Large intestine (tissue), 3 donors: Measurements from ENCODE around the gene SDK1. TPM values are rescaled to one million over a fixed set of nuclear protein-coding genes. Genes with fewer than 3 reads are reported as not detected.

Source experiments
- DNase-seq, 2 donors: peaks; one replicate each; pipeline versions ENCODE4 v3.0.0 to v3.0.0-alpha.2; 2013
- H3K27ac ChIP-seq: one replicate; pipeline ENCODE4 v1.5.1; 2013; ENCODE audit warnings: low read length
- H3K27me3 ChIP-seq: 2 replicates; pipeline ENCODE4 v1.6.1; 2013; ENCODE audit warnings: low read length; ENCODE audit not compliant: control insufficient read depth, insufficient read depth
- H3K36me3 ChIP-seq: 2 replicates; pipeline ENCODE4 v1.6.1; 2013; ENCODE audit warnings: low read length; ENCODE audit not compliant: control insufficient read depth, insufficient read depth
- H3K4me1 ChIP-seq: one replicate; pipeline ENCODE4 v1.6.1; 2013; ENCODE audit warnings: low read length; ENCODE audit not compliant: control insufficient read depth, insufficient read depth
- H3K4me3 ChIP-seq: one replicate; pipeline ENCODE4 v1.5.1; 2013; ENCODE audit warnings: low read length
- H3K9me3 ChIP-seq: one replicate; pipeline ENCODE4 v1.6.1; 2013; ENCODE audit warnings: mild to moderate bottlenecking, low read depth, low read length, moderate library complexity; ENCODE audit not compliant: control insufficient read depth
- WGBS: methylation state at CpG from one replicate; pipeline ENCODE4 v1.1.5; 2013; ENCODE audit warnings: low lambda C conversion rate; ENCODE audit not compliant: insufficient coverage; 5-methylcytosine and 5-hydroxymethylcytosine counted together
- polyA plus RNA-seq: library from polyadenylated mRNA; unstranded; fragments of 120-200 nt; gene quantifications from one replicate; pipeline ENCODE4 v1.2.1, GENCODE V29; 2013

Gene SDK1
- polyA plus RNA-seq, 1 donor: 6.4 TPM

GRCh38 chr7:3771906-3772305 is 470.9 kb downstream of the SDK1 start:
- no peak for DNase-seq
- no peak overlapping the region for H3K4me3 ChIP-seq
- no peak overlapping the region for H3K27ac ChIP-seq
- 88% methylated on average over 3 of the region's 3 CpGs for WGBS
- H3K4me1 ChIP-seq: no peaks in the 10 kb centered on the region
- H3K36me3 ChIP-seq: no peaks in the 10 kb centered on the region
- H3K27me3 ChIP-seq: no peaks in the 10 kb centered on the region
- H3K9me3 ChIP-seq: no peaks in the 10 kb centered on the region

DNA sequence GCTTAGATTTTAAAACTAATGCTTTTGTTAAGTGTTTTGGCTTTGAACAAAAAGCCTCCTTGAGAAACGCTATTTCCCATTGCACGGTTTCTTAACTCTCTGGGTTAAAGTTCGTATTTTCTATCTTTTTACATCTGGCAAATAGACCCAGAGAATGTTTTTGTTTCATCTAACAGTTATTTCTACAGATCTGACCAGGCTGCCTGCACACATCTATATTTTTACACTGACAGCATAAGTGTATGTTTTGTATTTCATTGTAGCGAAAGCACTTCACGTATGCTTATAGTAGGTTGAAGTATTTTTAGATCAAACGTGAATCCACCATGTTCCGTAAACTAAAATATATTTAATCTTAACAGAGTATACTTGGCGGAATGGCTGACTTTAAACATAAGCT is 477.3 kb downstream of the SDK1 start:
- Histone ChIP-seq H3K4me1 (no peaks in the 10 kb centered on the region), H3K4me3 (no peak overlapping the region), H3K9me3 (peaks cover 13% of the 10 kb centered on the region), H3K27ac (no peak overlapping the region), H3K27me3 (no peaks in the 10 kb centered on the region), H3K36me3 (no peaks in the 10 kb centered on the region)
- 87% methylated on average over 7 of the region's 8 CpGs for WGBS
- no peak for DNase-seq

DNA sequence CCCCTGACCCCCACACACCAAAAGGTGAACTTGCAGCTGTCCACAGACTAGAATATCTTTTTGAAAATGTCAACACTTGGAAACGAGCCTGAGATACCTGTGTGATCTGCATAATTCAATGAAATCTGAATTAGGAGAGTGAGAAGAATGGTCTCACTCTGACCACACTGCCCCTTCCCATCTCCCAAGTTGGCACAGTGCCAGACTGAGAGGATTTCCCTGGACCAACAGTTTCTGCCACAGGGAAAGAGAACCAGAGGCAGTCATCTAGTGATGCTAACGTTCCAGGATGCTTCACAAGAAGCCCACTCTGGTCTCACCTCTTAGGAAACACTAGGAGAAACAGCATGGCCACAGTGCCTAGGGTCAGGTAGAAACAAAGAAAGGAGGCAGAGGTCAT is 479.0 kb downstream of the SDK1 start:
- no peak overlapping the region for H3K4me3 ChIP-seq
- no peak overlapping the region for H3K27ac ChIP-seq
- peaks cover 15% of the 10 kb centered on the region for H3K9me3 ChIP-seq
- H3K36me3 ChIP-seq: no peaks in the 10 kb centered on the region
- no CpG with 5 or more reads among the region's 2 CpGs for WGBS
- H3K27me3 ChIP-seq: no peaks in the 10 kb centered on the region
- no peaks in the 10 kb centered on the region for H3K4me1 ChIP-seq
- DNase-seq: no peak

DNA sequence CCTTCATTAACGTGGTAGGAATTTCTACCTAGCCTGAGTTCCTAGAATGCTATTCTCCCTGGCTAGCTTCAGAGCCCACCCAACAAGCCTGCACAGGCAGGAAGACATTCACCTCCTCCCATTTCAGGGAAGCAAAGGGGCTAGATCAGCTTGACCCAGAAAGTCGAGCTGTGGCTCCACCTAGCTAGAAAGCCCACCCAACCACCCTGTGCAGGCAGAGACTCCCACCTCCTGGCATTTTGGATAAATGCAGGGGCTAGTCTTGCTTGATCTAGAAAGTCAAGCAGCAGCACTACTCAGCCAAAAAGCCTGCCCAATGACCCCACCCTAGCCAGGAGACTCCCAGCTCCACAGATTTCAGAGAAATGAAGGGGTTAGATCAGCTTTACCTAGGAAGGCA is 479.5 kb downstream of the SDK1 start:
- DNase-seq: no peak
- no peaks in the 10 kb centered on the region for H3K36me3 ChIP-seq
- WGBS: no CpG with 5 or more reads among the region's 2 CpGs

GRCh38 chr7:3781607-3782006 is 480.6 kb downstream of the SDK1 start:
- no peak overlapping the region for H3K27ac ChIP-seq
- H3K36me3 ChIP-seq: no peaks in the 10 kb centered on the region
- no peak for DNase-seq
- peaks cover 15% of the 10 kb centered on the region for H3K9me3 ChIP-seq
- H3K4me3 ChIP-seq: no peak overlapping the region
- 93% methylated on average over 1 of the region's 1 CpG for WGBS
- no peaks in the 10 kb centered on the region for H3K27me3 ChIP-seq
- H3K4me1 ChIP-seq: no peaks in the 10 kb centered on the region

More for the DNA sequence above, 479.5 kb downstream of the SDK1 start:
- no peaks in the 10 kb centered on the region for H3K4me1 ChIP-seq
- H3K27me3 ChIP-seq: no peaks in the 10 kb centered on the region
- H3K9me3 ChIP-seq: peaks cover 15% of the 10 kb centered on the region
- H3K4me3 ChIP-seq: no peak overlapping the region
- H3K27ac ChIP-seq: no peak overlapping the region

DNA sequence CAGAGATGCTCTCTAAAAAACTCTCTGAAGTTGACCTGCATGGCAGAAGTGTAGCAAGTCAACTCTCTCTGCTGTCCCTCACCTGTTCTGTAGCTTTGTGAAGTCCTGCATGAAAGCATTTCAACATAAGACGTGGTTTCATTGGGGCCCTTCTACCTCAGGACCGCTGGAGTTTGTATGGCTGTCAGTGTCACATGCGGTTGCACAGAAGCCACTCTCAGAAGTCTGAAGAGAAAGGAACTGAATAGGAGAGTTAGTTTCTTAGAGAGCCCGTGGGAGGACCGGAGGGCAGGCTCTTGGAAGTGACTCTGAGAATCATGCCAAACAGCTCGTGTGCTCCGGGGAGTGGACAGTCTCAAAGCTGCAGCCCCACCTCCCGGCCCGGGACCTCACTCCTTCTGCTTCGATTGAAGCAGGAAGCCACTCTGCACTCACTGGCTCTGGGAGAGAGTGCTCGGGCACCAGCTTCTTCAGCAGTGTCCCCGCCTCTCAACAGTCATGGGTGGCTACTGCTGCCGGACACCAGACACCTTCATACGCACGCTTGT is 486.7 kb downstream of the SDK1 start:
- WGBS: 95% methylated on average over 3 of the region's 15 CpGs
- no peaks in the 10 kb centered on the region for H3K4me1 ChIP-seq
- no peak overlapping the region for H3K27ac ChIP-seq
- no peak for DNase-seq
- H3K9me3 ChIP-seq: peaks cover 3% of the 10 kb centered on the region
- no peak overlapping the region for H3K4me3 ChIP-seq
- H3K27me3 ChIP-seq: no peaks in the 10 kb centered on the region
- no peaks in the 10 kb centered on the region for H3K36me3 ChIP-seq

GRCh38 chr7:3790803-3791202 is 489.8 kb downstream of the SDK1 start:
- no peak overlapping the region for H3K27ac ChIP-seq
- H3K4me3 ChIP-seq: no peak overlapping the region
- no peaks in the 10 kb centered on the region for H3K4me1 ChIP-seq
- H3K9me3 ChIP-seq: no peaks in the 10 kb centered on the region
- no peaks in the 10 kb centered on the region for H3K36me3 ChIP-seq
- WGBS: no CpG with 5 or more reads among the region's 2 CpGs
- H3K27me3 ChIP-seq: no peaks in the 10 kb centered on the region
- DNase-seq: no peak

DNA sequence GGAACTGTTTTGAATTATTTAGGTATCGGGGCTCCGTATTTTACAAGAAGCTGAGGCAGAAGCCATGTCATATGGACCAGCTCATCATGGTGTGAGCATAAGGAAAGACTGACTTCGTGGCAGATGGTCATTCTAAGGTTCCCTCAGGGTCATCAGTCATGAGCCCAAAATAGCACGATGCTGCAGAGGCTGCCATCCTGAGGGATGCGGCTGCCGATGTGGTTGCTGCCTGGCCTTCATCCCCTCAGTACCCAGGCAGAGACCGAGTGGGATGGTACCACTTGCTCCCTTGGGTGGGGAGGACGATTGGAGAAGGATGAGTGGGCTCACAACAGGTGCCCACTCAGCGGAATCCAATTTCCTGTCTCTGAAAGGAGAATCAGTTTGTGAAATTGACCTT is 490.3 kb downstream of the SDK1 start:
- Histone ChIP-seq H3K4me1 (no peaks in the 10 kb centered on the region), H3K4me3 (no peak overlapping the region), H3K27me3 (no peaks in the 10 kb centered on the region), H3K36me3 (no peaks in the 10 kb centered on the region), H3K9me3 (no peaks in the 10 kb centered on the region), H3K27ac (no peak overlapping the region)
- no peak for DNase-seq
- WGBS: no CpG with 5 or more reads among the region's 9 CpGs

DNA sequence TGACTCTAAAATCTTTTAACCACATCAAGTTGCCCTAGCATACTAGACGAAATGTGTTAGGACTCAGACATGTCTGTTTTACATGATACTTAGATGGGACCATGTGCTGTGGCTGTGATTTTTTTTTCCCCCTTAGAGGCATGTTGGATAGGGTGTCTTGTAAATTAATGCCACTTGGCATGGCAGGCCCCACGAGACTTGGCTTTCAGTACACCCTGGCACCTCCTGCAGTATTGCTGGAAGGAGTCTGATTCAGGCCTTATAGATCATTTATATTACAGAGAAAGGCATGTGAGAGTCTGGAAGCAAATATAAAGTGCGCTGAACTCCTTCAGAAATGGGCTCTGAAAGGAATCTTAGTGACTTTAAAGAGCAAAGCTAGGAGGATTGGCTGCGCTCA is 494.1 kb downstream of the SDK1 start:
- Histone ChIP-seq H3K4me1 (no peaks in the 10 kb centered on the region), H3K4me3 (no peak overlapping the region), H3K27me3 (no peaks in the 10 kb centered on the region), H3K36me3 (no peaks in the 10 kb centered on the region), H3K27ac (no peak overlapping the region), H3K9me3 (no peaks in the 10 kb centered on the region)
- DNase-seq: no peak
- 100% methylated on average over 1 of the region's 4 CpGs for WGBS

DNA sequence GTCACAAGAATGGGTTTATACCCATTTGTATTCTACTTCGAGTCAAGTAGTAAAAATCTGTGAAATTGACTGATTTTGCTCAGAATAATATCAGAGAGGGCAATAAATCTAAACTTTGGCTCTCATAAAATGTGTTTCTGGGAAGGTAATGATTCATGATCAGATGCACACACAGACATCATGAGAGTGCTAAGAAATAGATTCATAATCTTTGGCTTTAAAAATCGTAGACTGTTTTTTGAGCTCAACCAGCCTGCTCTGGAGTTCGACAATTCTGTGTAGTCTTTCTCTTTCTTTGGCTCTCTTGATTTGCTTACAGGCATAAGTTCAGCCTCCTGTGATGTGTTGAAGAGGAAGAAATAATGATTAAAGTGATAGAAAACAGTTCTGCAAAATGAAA is 494.7 kb downstream of the SDK1 start:
- Histone ChIP-seq H3K9me3 (no peaks in the 10 kb centered on the region), H3K4me3 (no peak overlapping the region), H3K27me3 (no peaks in the 10 kb centered on the region), H3K27ac (no peak overlapping the region), H3K36me3 (no peaks in the 10 kb centered on the region), H3K4me1 (no peaks in the 10 kb centered on the region)
- DNase-seq: no peak
- WGBS: 90% methylated on average over 2 of the region's 3 CpGs

GRCh38 chr7:3805151-3805550 is 504.1 kb downstream of the SDK1 start:
- Histone ChIP-seq H3K4me3 (no peak overlapping the region), H3K27ac (no peak overlapping the region), H3K4me1 (no peaks in the 10 kb centered on the region), H3K9me3 (no peaks in the 10 kb centered on the region), H3K36me3 (no peaks in the 10 kb centered on the region), H3K27me3 (no peaks in the 10 kb centered on the region)
- WGBS: no CpG with 5 or more reads among the region's 3 CpGs
- no peak for DNase-seq
